GM12874 (cell line): Measurements from ENCODE around the gene EDC3.

Experiments used
- CTCF ChIP-seq: IDR thresholded peaks from 2 replicates; pipeline ENCODE4 v1.5.1; 2011; ENCODE audit warnings: low read depth, mild to moderate bottlenecking, control low read depth, low read length, moderate library complexity; ENCODE audit not compliant: insufficient read depth

The EDC3 gene

GRCh38 chr15:74613953-74614743, 81.7 kb downstream of the EDC3 start:
- no peak for TF ChIP-seq CTCF

DNA sequence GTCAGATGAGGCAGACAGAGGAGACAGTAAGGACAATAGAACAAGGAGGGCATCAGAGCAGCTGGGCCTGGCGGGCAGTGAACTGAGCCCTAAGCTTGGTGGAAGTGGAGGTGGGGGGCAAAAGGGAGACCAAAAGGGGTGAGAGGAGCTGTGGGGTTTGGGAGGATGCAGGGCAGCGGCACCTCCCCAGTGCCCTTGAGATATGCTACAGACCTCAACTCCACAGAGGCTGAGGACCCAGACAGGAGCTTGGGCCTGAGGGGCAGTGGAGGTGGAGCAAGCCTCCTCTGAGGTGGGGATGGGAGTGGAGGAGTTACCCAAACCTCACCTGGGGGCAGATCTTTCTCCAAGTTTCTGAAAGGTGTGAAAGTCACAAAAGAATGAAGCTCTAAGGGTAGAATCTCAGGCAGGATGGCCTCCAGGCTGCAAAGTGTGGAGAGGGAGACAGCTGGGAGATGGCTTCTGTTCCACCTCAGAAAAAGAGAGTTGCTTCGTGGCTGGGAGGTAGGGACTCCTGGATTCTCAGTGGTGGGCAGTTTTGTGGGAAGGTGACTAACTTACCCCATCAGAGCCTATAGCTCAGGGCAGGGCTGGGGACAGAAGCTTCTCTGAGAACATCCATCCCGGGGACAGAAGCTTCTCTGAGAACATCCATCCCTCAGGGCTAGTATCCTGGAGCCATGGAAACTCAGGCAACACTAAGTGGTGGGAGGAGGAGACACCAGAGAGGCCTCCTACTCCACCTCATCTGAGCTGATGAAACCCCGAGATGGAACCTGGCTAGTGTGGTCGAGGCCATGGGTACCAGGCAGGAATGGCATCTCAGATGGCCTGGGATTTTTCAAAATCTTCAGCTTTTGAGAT, 82.5 kb downstream of the EDC3 start:
- no peak for TF ChIP-seq CTCF

DNA sequence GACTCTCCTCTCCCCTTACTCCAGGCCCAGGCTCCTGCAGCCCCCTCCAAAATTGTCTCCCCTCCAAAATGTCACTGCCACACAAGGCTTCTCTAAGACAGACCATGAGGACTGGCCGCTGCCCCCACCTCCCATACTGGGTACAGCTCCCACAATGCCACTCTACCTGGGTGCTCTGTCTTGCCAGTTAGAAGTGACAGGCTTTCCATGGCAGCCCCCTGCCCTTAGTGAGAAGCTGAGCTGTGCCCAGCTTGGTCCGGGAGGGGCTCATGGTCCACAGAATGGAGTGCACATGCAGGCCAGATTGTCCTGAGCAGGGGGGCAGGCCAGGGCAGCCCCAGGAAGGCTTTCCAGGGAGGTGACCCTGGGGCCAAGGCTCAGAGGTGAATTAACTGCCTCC, 83.1 kb downstream of the EDC3 start:
- TF ChIP-seq CTCF: no peak

DNA sequence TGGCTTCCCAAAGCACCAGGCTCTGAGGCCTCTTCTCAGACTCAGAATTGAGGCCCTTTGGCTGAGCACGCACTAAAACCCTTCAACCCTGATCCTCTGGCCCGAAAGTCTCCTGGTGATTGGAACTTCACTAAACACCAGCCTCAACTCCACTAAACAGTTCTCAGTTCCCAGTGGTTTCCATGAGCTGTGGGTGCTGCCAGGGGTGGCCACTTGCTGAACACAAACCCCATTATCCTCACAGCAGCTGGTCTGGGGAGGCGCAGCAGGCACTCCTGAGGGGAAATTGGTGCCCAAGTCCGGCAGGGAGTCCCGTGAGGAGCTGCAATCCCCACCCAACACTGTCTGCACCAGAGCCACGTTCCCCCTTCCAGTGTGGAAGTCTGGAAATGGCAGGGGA, 84.0 kb downstream of the EDC3 start:
- TF ChIP-seq CTCF: no peak

DNA sequence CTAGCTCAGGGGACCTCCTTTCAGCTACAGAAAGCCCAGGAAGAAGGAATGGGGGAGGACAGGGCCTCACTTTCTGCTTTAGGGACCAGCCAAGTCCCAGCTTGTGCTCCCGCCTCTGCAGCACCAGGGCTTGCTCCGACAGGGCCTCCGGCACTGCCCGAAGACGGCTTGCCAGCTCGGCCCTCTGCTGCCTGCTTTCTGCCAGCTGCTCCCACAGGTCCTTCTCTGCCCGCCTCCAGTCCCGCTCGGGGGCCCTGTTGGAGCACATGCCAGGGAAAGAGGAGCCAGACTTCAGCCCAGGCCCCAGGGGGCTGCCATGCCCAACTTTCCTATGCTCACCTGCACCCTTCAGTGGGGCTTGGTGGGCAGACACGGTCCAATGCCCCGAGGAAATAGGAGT, 84.5 kb downstream of the EDC3 start:
- no peak for TF ChIP-seq CTCF

- TF ChIP-seq CTCF: no peak
Measured at GRCh38 chr15:74610302-74610951, 85.4 kb downstream of the EDC3 start.

- TF ChIP-seq CTCF: no peak
Measured at GRCh38 chr15:74609938-74610301, 85.9 kb downstream of the EDC3 start.
